HS-5 (cell line): ENCODE results near the gene CFAP70.

ENCODE experiments used
- DNase-seq: peaks from one replicate; pipeline ENCODE4 v3.0.0-alpha.2; 2012; ENCODE audit warnings: low read depth

The CFAP70 gene

GRCh38 chr10:73215749-73216148 lies 142.9 kb downstream of the CFAP70 start:
- DNase-seq, result no peak

- DNase-seq, result no peak
These were observed 147.4 kb downstream of the CFAP70 start for GRCh38 chr10:73211106-73211811.

- DNase-seq, result no peak
These were observed 148.1 kb downstream of the CFAP70 start for GRCh38 chr10:73210395-73211105.

GRCh38 chr10:73209705-73210104 lies 149.0 kb downstream of the CFAP70 start:
- peak; percentile 47 for DNase-seq

GRCh38 chr10:73207883-73208282 lies 150.8 kb downstream of the CFAP70 start:
- no peak for DNase-seq

GRCh38 chr10:73206385-73206784 lies 152.3 kb downstream of the CFAP70 start:
- no peak for DNase-seq

- DNase-seq, result no peak
These were observed 152.8 kb downstream of the CFAP70 start for GRCh38 chr10:73205890-73206289.

GRCh38 chr10:73205081-73205480 lies 153.6 kb downstream of the CFAP70 start:
- no peak for DNase-seq
